OCI-LY1 (cell line): ENCODE results near the gene CCDC146.

ENCODE experiments used
- H2AFZ ChIP-seq: fragments of 200-600 bp; sonication (generic), shearing (Covaris generic); 2 replicates; pipeline ENCODE4 v1.6.0; 2014; ENCODE audit warnings: antibody characterized with exemption, mild to moderate bottlenecking, low read length
- H3F3A ChIP-seq: fragments of 200-600 bp; sonication (generic), shearing (Covaris generic); 2 replicates; pipeline ENCODE4 v1.6.0; 2014; ENCODE audit warnings: mild to moderate bottlenecking, antibody characterized with exemption, low read length, moderate library complexity; ENCODE audit not compliant: insufficient read depth
- H3K27ac ChIP-seq: fragments of 200-600 bp; sonication (generic); 2 replicates; pipeline ENCODE4 v1.5.1; 2014; ENCODE audit warnings: low read length, mixed run types, mild to moderate bottlenecking, low read depth; ENCODE audit not compliant: poor library complexity, severe bottlenecking
- H3K27me3 ChIP-seq: fragments of 200-600 bp; sonication (generic); 2 replicates; pipeline ENCODE4 v1.6.0; 2014; ENCODE audit warnings: antibody characterized with exemption, mild to moderate bottlenecking, low read length, moderate library complexity; ENCODE audit not compliant: insufficient read depth
- H3K36me3 ChIP-seq: fragments of 200-600 bp; sonication (generic); 2 replicates; pipeline ENCODE4 v1.6.1; 2014; ENCODE audit warnings: mild to moderate bottlenecking, antibody characterized with exemption, low read length, moderate library complexity, mixed read lengths; ENCODE audit not compliant: insufficient read depth
- H3K4me1 ChIP-seq: fragments of 200-600 bp; sonication (generic); 2 replicates; pipeline ENCODE4 v1.5.1; 2014; ENCODE audit warnings: mild to moderate bottlenecking, low read length, moderate library complexity; ENCODE audit not compliant: insufficient read depth, severe bottlenecking
- H3K4me2 ChIP-seq: fragments of 200-600 bp; sonication (generic), shearing (Covaris generic); 2 replicates; pipeline ENCODE4 v1.6.1; 2014; ENCODE audit warnings: low read length
- H3K4me3 ChIP-seq: fragments of 200-600 bp; sonication (generic); 2 replicates; pipeline ENCODE4 v1.5.1; 2014; ENCODE audit warnings: low read length, low read depth, mild to moderate bottlenecking, mixed read lengths; ENCODE audit not compliant: poor library complexity, severe bottlenecking
- H3K79me2 ChIP-seq: fragments of 200-600 bp; shearing (Covaris generic); 2 replicates; pipeline ENCODE4 v1.6.1; 2016; ENCODE audit warnings: mixed run types, low read length, mixed read lengths; ENCODE audit not compliant: insufficient read depth
- H3K9ac ChIP-seq: fragments of 200-600 bp; sonication (generic), shearing (Covaris generic); 2 replicates; pipeline ENCODE4 v1.6.1; 2014; ENCODE audit warnings: mild to moderate bottlenecking, low read length, mixed read lengths
- H3K9me2 ChIP-seq: fragments of 200-600 bp; sonication (generic), shearing (Covaris generic); 2 replicates; pipeline ENCODE4 v1.6.1; 2014; ENCODE audit warnings: low read depth, mild to moderate bottlenecking, low read length, mixed read lengths
- H3K9me3 ChIP-seq: fragments of 200-600 bp; shearing (Covaris generic); 2 replicates; pipeline ENCODE4 v1.6.1; 2014; ENCODE audit warnings: low read length, mixed read lengths
- H4K20me1 ChIP-seq: fragments of 200-600 bp; sonication (generic), shearing (Covaris generic); 2 replicates; pipeline ENCODE4 v1.6.0; 2016; ENCODE audit warnings: mild to moderate bottlenecking, low read length; ENCODE audit not compliant: insufficient read depth
- CTCF ChIP-seq: fragments of 200-600 bp; sonication (generic), shearing (Covaris generic); IDR thresholded peaks from 2 replicates; pipeline ENCODE4 v1.5.1; 2017; ENCODE audit warnings: mild to moderate bottlenecking, antibody characterized with exemption, low read length, moderate library complexity, mixed read lengths
- EZH2 ChIP-seq: fragments of 200-600 bp; sonication (generic), shearing (Covaris generic); IDR thresholded peaks from 2 replicates; pipeline ENCODE4 v1.8.0; 2017; ENCODE audit warnings: borderline replicate concordance, mixed run types, mild to moderate bottlenecking, antibody characterized with exemption, low read length, moderate library complexity, mixed read lengths

The CCDC146 gene

DNA sequence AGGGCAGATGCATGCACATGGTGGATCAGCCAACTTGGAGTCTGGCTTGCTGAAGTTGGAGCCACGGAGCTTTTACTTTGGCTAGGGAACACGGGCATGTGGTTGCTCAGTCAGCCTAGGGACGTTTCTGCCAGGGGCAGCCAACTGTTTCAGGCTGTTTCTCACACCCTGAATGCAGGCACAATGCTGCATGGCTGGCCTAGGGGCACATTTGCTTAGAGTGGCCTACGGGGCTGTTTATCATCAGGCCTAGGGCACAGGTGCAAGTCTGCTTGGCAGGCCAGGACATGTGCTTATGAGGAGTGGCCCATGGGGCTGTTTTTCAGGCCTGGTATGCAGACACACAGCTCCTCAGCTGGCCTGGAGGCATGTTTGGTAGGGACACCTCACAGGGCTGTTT is 186.4 kb downstream of the CCDC146 start:
- no peaks in the 10 kb centered on the region for H3K79me2 ChIP-seq
- peaks cover 38% of the 10 kb centered on the region for H3K4me1 ChIP-seq
- H3K27me3 ChIP-seq = no peaks in the 10 kb centered on the region
- H3K4me3 ChIP-seq = no peak overlapping the region
- H3K27ac ChIP-seq = peak overlapping the region; percentile 84
- H3K36me3 ChIP-seq = no peaks in the 10 kb centered on the region
- H3K9me2 ChIP-seq = no peaks in the 10 kb centered on the region
- H3K4me2 ChIP-seq = peak overlapping the region; percentile 1; the same call in 1 of the 2 replicates
- H3K9me3 ChIP-seq = no peaks in the 10 kb centered on the region
- H3F3A ChIP-seq = no peaks in the 10 kb centered on the region
- no peak for TF ChIP-seq EZH2
- no peak for TF ChIP-seq CTCF
- H2AFZ ChIP-seq = peak overlapping the region; percentile 2; the same call in 1 of the 2 replicates
- no peaks in the 10 kb centered on the region for H4K20me1 ChIP-seq
- peak overlapping the region; percentile 16; the same call in 1 of the 2 replicates for H3K9ac ChIP-seq

DNA sequence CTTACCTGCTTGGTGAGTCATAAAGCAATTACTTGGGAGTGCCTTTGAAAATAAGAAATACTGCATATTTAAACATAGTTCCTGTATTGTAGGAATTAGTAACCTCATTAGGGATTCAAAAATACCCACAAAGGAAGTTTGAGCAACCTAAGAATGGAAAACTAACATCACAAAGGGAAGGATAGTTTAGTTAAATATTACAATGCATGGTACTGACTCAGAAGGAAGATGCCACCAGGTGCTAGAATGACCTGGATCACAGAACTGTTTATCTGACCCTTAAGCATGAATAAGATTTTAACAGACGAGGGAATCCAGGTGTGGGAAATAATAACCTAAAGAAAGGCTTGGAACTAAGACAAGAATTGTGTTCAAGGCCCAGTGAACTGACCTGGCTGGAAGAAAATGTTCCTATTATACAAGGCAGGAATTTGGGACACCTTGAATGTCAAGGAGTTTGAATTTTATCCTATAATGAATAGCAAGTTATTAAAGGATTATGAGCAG is 187.4 kb downstream of the CCDC146 start:
- no peaks in the 10 kb centered on the region for H4K20me1 ChIP-seq
- H3K27me3 ChIP-seq = no peaks in the 10 kb centered on the region
- H3K4me2 ChIP-seq = no peak overlapping the region

DNA sequence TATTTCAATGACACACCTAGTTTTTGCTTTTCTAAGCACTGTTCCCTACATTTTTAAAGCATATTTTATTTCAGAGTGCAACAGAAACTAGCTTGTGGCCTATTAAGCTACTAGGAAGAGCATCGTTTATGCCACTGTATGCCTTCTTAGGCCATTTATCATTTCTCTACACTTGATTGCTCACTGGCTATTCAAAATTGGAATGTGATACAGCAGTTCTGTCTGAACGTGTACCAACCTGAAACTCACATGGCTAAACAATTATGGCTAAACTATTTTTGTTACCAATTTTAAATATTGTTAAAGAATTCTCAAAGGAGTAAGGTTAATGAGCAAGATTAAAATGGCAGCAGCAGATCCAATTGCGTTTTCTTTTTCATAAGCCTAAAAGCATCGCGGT is 188.6 kb downstream of the CCDC146 start:
- Histone ChIP-seq H3K9me3 (no peaks in the 10 kb centered on the region), H3F3A (no peaks in the 10 kb centered on the region), H3K27me3 (no peaks in the 10 kb centered on the region), H3K36me3 (no peaks in the 10 kb centered on the region), H3K9ac (no peak overlapping the region), H3K9me2 (no peaks in the 10 kb centered on the region), H3K79me2 (no peaks in the 10 kb centered on the region), H3K27ac (no peak overlapping the region), H3K4me2 (no peak overlapping the region), H4K20me1 (no peaks in the 10 kb centered on the region), H3K4me1 (peaks cover 38% of the 10 kb centered on the region), H2AFZ (no peak overlapping the region), H3K4me3 (no peak overlapping the region)
- TF ChIP-seq CTCF = no peak
- TF ChIP-seq EZH2 = no peak

More for the DNA sequence above, 187.4 kb downstream of the CCDC146 start:
- no peaks in the 10 kb centered on the region for H3K36me3 ChIP-seq
- H3K9me3 ChIP-seq = no peaks in the 10 kb centered on the region
- H3K4me3 ChIP-seq = no peak overlapping the region
- H3F3A ChIP-seq = no peaks in the 10 kb centered on the region
- no peak overlapping the region; the same call in 1 of the 2 replicates for H3K9ac ChIP-seq
- H3K4me1 ChIP-seq = peaks cover 38% of the 10 kb centered on the region
- no peaks in the 10 kb centered on the region for H3K9me2 ChIP-seq
- TF ChIP-seq CTCF (no peak), EZH2 (no peak)
- H3K79me2 ChIP-seq = no peaks in the 10 kb centered on the region
- H2AFZ ChIP-seq = no peak overlapping the region
- H3K27ac ChIP-seq = peak overlapping the region; percentile 84
